ENCODE measurements around the gene NSL1.
"Not testable (repeated sequence)": the region's sequence is repeated elsewhere in the genome, so short reads cannot be mapped to it uniquely, and the experiment has no call there.

Gene NSL1

GRCh38 chr1:212791676-212792395 lies at the start of gene NSL1, which contains the start of gene TATDN3:
TSS of gene NSL1 (minus strand) at chr1:212791777. CDS start at chr1:212791763, 14 bp downstream.
TSS of gene TATDN3 (plus strand) at chr1:212791894. CDS start at chr1:212791922, 28 bp downstream.
- peak; percentile 89 for DNase-seq (ENCODE audit: low read depth)

DNA sequence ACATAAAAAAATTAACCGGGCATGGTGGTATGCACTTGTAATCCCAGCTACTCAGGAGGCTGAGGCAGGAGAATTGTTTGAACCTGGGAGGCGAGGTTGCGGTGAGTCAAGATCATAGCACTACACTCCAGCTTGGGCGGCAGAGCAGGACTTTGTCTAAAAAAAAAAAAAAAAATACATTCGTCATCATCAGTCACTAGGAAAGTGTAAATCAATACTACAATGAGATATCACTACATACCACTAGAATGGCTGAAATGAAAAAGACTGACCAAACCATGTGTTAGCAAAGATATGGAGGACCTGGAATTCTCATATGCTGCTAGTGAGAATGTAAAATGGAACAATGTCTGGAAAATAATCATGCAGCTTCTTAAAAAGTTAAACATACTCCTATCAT lies 46.6 kb upstream of the NSL1 start:
- no peak for DNase-seq (ENCODE audit: low read depth)

DNA sequence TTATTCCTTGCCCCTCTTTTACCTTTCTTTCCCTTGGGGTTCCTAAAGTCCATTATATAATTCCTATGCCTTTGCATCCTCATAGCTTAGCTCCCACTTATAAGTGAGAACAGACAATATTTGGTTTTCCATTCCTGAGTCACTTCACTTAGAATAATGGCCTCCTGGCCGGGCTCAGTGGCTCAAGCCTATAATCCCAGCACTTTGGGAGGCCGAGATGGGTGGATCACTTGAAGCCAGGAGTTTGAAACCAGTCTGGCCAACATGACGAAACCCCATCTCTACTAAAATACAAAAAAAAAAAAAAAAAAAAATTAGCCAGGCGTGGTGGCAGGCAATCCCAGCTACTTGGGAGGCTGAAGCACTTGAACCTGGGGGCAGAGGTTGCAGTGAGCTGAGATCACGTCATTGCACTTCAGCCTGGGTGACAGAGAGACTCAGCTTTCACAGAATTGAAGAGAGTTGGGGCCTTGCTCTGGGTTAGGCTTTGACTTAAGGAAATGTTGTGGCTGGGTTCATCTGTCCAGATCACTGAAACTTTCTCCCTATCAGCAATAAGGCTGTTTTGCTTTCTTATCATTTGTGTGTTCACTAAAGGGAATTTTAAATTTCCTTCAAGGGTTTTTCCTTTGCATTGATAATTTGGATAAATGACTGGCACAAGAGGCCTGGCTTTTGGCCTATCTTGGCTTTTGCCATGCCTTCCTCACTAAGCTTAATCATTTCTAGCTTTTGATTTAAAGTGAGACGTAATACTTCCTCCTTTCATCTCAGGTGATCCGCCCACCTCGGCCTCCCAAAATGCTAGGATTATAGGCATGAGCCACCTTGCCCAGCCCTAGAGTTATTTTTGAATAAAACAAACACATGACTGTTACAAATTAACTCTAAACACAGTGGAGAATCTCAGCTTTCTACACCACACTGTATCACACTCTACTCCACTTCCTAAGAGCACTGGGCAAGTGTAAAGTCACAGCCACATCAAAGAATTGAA lies 41.9 kb upstream of the NSL1 start:
- DNase-seq (ENCODE audit: low read depth) = not testable (repeated sequence)

GRCh38 chr1:212828395-212828794 lies 36.8 kb upstream of the NSL1 start:
- no peak for DNase-seq (ENCODE audit: low read depth)

GRCh38 chr1:212827831-212828278 lies 36.3 kb upstream of the NSL1 start:
- DNase-seq (ENCODE audit: low read depth) = no peak

- no peak for DNase-seq (ENCODE audit: low read depth)
These were observed 35.7 kb upstream of the NSL1 start for GRCh38 chr1:212827171-212827776.

GRCh38 chr1:212825798-212826452 lies 34.3 kb upstream of the NSL1 start:
- no peak for DNase-seq (ENCODE audit: low read depth)

- DNase-seq (ENCODE audit: low read depth) = no peak
These were observed 32.6 kb upstream of the NSL1 start for GRCh38 chr1:212824201-212824600.

DNA sequence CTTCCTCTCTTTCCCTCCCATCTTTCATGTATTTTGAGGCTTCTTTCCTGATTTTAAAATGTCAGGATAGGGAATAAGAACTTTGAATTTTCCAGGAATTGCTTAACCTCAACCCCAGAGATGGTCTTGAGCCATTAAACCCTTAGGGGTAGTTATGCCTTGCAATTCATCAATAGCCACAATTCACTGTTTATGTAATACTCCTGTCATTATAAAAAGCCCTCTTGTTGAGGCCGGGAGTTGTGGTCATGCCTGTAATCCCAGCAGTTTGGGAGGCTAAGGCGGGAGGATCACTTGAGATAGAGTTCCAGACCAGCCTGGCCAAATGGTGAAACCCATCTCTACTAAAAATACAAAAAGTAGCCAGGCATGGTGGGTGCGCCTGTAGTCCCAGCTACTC lies 31.4 kb upstream of the NSL1 start:
- DNase-seq (ENCODE audit: low read depth) = no peak

- DNase-seq (ENCODE audit: low read depth) = no peak
These were observed 29.4 kb upstream of the NSL1 start for GRCh38 chr1:212820969-212821368.

GRCh38 chr1:212819726-212820125 lies 28.1 kb upstream of the NSL1 start:
- DNase-seq (ENCODE audit: low read depth) = no peak

DNA sequence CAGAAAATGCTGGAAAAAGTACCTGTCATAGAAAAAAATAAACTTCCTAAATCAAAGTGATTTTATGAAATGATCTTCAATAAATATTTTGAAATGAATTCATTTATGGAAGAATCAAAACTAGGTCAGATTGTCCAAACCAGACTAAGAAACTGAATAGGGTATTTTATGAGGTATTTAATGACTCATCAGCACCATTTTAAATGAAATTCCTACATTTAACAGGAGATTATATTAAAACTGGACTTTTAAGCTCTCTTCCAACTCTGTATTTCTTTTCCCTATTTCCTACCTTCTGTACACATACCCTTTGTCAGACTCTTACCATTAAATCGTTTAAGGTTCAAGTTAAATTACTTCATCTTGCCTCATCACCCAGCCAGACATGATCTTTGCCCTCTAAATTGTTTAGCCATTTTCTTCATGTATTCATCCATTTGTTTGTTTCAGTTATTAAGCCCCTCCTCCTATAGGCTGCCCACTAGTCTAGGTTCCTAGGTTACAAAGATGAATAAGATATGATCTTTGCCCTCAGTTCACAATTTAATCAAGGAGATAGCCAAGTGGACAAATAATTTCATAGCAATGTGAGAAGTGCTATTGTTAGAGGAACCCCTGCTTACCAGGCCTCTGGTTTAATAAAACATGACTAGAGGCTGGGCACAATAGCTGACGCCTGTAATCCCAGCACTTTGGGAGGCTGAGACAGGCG lies 25.1 kb upstream of the NSL1 start:
- no peak for DNase-seq (ENCODE audit: low read depth)

- no peak for DNase-seq (ENCODE audit: low read depth)
These were observed 23.2 kb upstream of the NSL1 start for GRCh38 chr1:212814537-212815334.

DNA sequence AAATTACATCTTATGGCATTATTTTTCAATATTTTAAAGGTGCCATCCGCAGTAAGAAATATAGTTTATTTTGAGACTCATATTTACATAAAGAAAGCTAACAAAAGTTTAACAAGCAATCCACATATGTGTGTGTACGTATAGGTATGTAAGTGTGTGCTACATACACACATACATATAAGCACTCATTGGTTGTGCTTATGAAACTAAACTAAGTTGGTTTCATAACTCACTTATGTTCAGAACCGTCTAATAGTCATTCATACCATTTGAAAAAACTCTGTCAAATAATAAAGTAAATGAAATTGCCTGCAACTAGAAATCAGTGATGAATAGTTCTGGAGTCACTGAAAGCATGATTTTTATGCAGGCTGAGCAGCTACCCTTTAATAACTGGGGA lies 14.2 kb upstream of the NSL1 start:
- no peak for DNase-seq (ENCODE audit: low read depth)

DNA sequence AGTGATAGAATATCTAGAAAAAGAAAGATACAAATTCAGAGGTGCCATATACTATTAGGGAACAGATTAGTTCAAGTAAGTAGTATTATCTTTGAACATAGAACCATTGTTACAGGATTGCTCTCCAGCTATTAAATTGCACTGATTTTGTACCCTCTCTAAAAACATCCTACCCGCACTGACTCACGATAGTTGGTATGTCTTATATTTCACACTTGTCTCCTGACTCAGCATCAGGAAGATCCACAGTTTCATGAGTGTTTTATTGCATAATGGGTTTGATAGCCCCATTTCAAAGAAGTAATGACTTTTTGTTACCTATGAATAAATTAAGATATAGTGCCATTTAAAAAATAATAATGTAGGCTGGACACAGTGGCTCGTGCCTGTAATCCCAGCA lies 6.1 kb upstream of the NSL1 start:
- no peak for DNase-seq (ENCODE audit: low read depth)

- DNase-seq (ENCODE audit: low read depth) = no peak
These were observed 3.0 kb upstream of the NSL1 start for GRCh38 chr1:212794561-212795014.

- DNase-seq (ENCODE audit: low read depth) = no peak
These were observed 875 bp upstream of the NSL1 start for GRCh38 chr1:212792396-212792908.

DNA sequence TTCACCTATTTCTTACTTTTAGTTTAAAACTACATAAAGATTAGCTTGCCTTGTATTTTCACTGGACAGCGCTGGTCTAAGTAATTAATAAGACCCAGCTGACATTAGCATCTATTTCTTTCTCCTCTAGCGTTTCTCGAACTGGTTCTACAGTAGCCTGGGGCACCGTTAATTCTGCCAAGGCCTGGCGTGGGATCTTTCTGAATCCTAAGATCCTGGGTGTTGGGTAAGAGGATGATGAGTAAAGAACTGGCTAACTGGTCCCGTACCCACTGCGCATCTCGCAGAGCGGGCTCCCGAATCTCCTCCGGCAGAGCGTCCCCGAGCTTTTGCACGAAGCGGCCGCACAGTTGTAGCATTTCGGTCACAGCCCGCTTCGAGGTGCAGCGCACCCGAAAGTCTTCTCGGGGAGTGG lies 309 bp downstream of the NSL1 start:
- DNase-seq (ENCODE audit: low read depth) = no peak

DNA sequence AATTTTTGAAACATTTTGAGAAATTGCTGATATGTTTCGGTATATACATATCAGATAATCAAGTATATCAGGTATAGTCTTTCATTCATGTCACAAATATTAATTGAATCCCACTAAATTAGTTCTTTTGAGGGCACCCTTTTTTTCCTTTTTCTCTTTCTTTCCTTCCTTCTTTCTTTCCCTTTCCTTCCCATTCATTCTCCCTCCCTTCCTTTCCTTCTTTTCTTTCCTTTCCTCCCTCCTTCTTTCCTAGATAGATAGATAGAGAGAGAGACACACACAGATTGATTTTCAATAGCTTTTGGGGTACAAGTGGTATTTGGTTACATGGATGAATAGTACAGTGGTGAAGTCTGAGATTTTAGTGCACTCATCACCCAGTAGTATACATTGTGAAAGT lies 5.7 kb downstream of the NSL1 start:
- no peak for DNase-seq (ENCODE audit: low read depth)

DNA sequence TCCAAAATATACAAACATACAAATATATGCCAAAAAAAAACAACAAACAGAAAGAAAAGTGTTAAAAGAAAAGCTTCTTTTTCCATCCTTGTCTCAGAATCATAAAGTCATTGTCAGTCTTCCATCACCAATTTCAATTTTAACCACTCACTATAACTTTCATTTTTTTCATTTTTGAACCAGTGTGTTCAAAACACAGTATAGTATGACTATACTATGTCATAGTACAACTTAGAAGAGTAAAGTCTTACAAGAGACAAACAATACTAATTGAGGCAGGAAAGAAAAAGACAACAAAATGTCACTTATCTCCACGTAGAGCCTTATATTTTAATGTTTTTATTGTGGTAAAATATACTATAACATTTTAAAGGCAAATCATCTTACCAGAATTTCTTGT lies 7.6 kb downstream of the NSL1 start:
- DNase-seq (ENCODE audit: low read depth) = no peak
